Glutamatergic neuron (in vitro differentiated cells): ENCODE results near the gene MASP2. TPM values are rescaled to one million over a fixed set of nuclear protein-coding genes. Genes with fewer than 3 reads are reported as not detected.

Experiments
- DNase-seq: peaks from one replicate; pipeline ENCODE4 v3.0.0; 2022
- H3K27ac Mint-ChIP-seq: one replicate; pipeline ENCODE4 v1.8.0; 2020; ENCODE audit warnings: mild to moderate bottlenecking, mixed read lengths, inconsistent platforms; ENCODE audit not compliant: unreplicated experiment
- H3K27me3 Mint-ChIP-seq: one replicate; pipeline ENCODE4 v1.8.0; 2020; ENCODE audit warnings: mild to moderate bottlenecking, moderate library complexity, mixed read lengths, inconsistent platforms; ENCODE audit not compliant: unreplicated experiment
- H3K36me3 Mint-ChIP-seq: one replicate; pipeline ENCODE4 v1.8.0; 2020; ENCODE audit warnings: mild to moderate bottlenecking, mixed read lengths, inconsistent platforms; ENCODE audit not compliant: unreplicated experiment
- H3K4me1 Mint-ChIP-seq: one replicate; pipeline ENCODE4 v1.8.0; 2020; ENCODE audit warnings: mild to moderate bottlenecking, low read depth, mixed read lengths, inconsistent platforms; ENCODE audit not compliant: unreplicated experiment
- H3K4me3 Mint-ChIP-seq: one replicate; pipeline ENCODE4 v1.8.0; 2020; ENCODE audit warnings: mild to moderate bottlenecking, mixed read lengths, inconsistent platforms; ENCODE audit not compliant: unreplicated experiment
- H3K9me3 Mint-ChIP-seq: one replicate; pipeline ENCODE4 v1.8.0; 2020; ENCODE audit warnings: mild to moderate bottlenecking, moderate library complexity, mixed read lengths, inconsistent platforms; ENCODE audit not compliant: unreplicated experiment
- total RNA-seq: library from RNA; stranded (reverse); fragmentation: NEBNext Ultra II Directional; extraction: Animal tissue kit (Norgen Biotek cat#: 25700); gene quantifications from one replicate; pipeline ENCODE4 v1.2.1, GENCODE V29; 2021; ENCODE audit not compliant: unreplicated experiment
- TF ChIP-seq, protein P1 (sequence below): fragments of 200-600 bp; sonication (generic); IDR thresholded peaks from one replicate; pipeline ENCODE4 v1.5.0; 2021; ENCODE audit not compliant: partially characterized antibody, unreplicated experiment

Gene MASP2
- total RNA-seq, 1 donor from 2014 or later, result not detected

- DNase-seq, result no peak
- Mint-ChIP-seq H3K4me3 (no peak overlapping the region), H3K27ac (no peak overlapping the region), H3K36me3 (no peaks in the 10 kb centered on the region), H3K4me1 (peaks cover 8% of the 10 kb centered on the region), H3K27me3 (peaks cover 5% of the 10 kb centered on the region), H3K9me3 (peaks cover 4% of the 10 kb centered on the region)
- TF ChIP-seq, protein P1, sequence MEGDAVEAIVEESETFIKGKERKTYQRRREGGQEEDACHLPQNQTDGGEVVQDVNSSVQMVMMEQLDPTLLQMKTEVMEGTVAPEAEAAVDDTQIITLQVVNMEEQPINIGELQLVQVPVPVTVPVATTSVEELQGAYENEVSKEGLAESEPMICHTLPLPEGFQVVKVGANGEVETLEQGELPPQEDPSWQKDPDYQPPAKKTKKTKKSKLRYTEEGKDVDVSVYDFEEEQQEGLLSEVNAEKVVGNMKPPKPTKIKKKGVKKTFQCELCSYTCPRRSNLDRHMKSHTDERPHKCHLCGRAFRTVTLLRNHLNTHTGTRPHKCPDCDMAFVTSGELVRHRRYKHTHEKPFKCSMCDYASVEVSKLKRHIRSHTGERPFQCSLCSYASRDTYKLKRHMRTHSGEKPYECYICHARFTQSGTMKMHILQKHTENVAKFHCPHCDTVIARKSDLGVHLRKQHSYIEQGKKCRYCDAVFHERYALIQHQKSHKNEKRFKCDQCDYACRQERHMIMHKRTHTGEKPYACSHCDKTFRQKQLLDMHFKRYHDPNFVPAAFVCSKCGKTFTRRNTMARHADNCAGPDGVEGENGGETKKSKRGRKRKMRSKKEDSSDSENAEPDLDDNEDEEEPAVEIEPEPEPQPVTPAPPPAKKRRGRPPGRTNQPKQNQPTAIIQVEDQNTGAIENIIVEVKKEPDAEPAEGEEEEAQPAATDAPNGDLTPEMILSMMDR, result no peak
Observed at GRCh38 chr1:11058026-11058425, 11.0 kb upstream of the MASP2 start.

DNA sequence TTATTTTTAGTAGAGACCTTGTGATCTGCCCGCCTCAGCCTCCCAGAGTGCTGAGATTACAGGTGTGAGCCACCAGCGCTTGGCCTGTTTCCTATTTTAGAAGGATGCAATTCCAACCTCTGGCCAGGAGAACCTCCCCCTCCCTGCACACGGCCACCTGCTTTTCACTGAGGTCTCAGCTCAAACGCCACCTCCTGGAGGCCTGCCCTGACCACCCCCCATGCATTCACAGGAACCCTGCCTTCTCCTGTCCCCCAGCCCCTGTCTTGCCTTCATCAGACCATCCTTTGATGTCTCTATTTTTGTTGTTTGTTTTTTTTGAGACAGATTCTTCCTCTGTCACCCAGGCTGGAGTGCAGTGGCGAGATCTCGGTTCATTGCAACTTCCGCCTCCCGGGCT is 10.4 kb upstream of the MASP2 start:
- DNase-seq, result no peak
- no peak overlapping the region for H3K4me3 Mint-ChIP-seq
- H3K27ac Mint-ChIP-seq, result no peak overlapping the region
- H3K36me3 Mint-ChIP-seq, result no peaks in the 10 kb centered on the region
- TF ChIP-seq, protein P1, result no peak
- H3K9me3 Mint-ChIP-seq, result peaks cover 7% of the 10 kb centered on the region
- H3K4me1 Mint-ChIP-seq, result peaks cover 11% of the 10 kb centered on the region
- peaks cover 5% of the 10 kb centered on the region for H3K27me3 Mint-ChIP-seq

- Mint-ChIP-seq H3K36me3 (no peaks in the 10 kb centered on the region), H3K4me1 (peaks cover 20% of the 10 kb centered on the region), H3K27me3 (peaks cover 5% of the 10 kb centered on the region), H3K4me3 (no peak overlapping the region), H3K9me3 (peaks cover 7% of the 10 kb centered on the region), H3K27ac (no peak overlapping the region)
- no peak for DNase-seq
- TF ChIP-seq, protein P1, result no peak
Observed at GRCh38 chr1:11056504-11056903, 9.5 kb upstream of the MASP2 start.

DNA sequence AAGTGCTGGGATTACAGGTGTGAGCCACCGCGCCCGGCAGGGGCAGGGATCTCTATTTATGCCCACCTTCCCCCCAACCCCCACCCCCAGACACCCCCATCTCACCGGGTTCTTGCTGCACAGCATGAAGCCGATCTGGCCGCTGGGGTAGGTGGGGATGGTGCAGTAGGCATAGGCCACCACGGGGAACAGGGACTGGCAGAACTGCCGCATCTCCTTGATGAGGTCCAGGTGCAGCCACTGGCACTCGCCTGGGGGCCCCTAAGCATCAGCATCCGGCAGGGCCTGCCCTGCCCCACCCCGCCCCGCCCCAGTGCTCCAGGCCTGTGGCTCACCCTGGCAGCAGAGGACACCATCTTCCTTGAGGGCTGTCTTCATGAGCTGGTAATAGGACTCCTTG is 8.6 kb upstream of the MASP2 start:
- peaks cover 5% of the 10 kb centered on the region for H3K27me3 Mint-ChIP-seq
- no peak for DNase-seq
- peaks cover 20% of the 10 kb centered on the region for H3K4me1 Mint-ChIP-seq
- peaks cover 4% of the 10 kb centered on the region for H3K9me3 Mint-ChIP-seq
- no peak overlapping the region for H3K4me3 Mint-ChIP-seq
- H3K27ac Mint-ChIP-seq, result no peak overlapping the region
- TF ChIP-seq, protein P1, result no peak
- H3K36me3 Mint-ChIP-seq, result no peaks in the 10 kb centered on the region

DNA sequence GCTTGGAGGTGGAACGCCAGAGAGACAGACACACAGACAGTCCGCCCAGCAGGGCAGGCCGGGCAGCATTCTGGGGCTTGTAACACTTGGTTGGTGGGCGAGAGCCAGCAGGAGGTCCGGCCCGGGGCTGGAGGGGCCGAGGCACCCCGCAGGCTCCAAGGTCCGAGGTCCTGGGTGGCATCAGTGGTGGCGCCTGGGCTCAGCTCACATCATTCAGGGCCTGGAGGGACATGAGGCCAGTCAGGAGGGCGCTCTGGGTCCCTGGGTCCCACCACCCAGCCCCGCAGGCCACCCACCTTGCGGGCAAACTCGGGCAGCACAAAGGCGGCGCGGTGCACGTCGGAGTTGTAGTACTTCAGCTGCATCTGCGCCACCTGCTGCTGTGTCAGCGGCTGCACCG is 7.6 kb upstream of the MASP2 start:
- no peaks in the 10 kb centered on the region for H3K36me3 Mint-ChIP-seq
- no peak for DNase-seq
- TF ChIP-seq, protein P1, result no peak
- peaks cover 19% of the 10 kb centered on the region for H3K4me1 Mint-ChIP-seq
- peaks cover 2% of the 10 kb centered on the region for H3K27me3 Mint-ChIP-seq
- H3K9me3 Mint-ChIP-seq, result peaks cover 3% of the 10 kb centered on the region
- no peak overlapping the region for H3K4me3 Mint-ChIP-seq
- no peak overlapping the region for H3K27ac Mint-ChIP-seq
